OCI-LY3 (cell line): ENCODE measurements around the gene ATG16L2.

Experiments used
- EZH2phosphoT487 ChIP-seq: fragments of 200-600 bp; shearing (Covaris generic); IDR thresholded peaks from 2 replicates; pipeline ENCODE4 v1.6.1; 2018; ENCODE audit warnings: antibody characterized with exemption, mixed run types, low read depth
- TF ChIP-seq, protein P1 (sequence below): fragments of 200-600, 300-600 bp; sonication (generic); IDR thresholded peaks from 2 replicates; pipeline ENCODE4 v1.5.1; 2014; ENCODE audit warnings: antibody characterized with exemption, low read length, low read depth

- TF ChIP-seq, protein P1, sequence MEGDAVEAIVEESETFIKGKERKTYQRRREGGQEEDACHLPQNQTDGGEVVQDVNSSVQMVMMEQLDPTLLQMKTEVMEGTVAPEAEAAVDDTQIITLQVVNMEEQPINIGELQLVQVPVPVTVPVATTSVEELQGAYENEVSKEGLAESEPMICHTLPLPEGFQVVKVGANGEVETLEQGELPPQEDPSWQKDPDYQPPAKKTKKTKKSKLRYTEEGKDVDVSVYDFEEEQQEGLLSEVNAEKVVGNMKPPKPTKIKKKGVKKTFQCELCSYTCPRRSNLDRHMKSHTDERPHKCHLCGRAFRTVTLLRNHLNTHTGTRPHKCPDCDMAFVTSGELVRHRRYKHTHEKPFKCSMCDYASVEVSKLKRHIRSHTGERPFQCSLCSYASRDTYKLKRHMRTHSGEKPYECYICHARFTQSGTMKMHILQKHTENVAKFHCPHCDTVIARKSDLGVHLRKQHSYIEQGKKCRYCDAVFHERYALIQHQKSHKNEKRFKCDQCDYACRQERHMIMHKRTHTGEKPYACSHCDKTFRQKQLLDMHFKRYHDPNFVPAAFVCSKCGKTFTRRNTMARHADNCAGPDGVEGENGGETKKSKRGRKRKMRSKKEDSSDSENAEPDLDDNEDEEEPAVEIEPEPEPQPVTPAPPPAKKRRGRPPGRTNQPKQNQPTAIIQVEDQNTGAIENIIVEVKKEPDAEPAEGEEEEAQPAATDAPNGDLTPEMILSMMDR, result no peak
- no peak for TF ChIP-seq EZH2phosphoT487
Measured at GRCh38 chr11:72850832-72851231, 36.6 kb downstream of the ATG16L2 start.
